K562 (cell line): ENCODE data around the gene MTHFS. TPM values are rescaled to one million over a fixed set of nuclear protein-coding genes. Genes with fewer than 3 reads are reported as not detected.
A peak's percentile ranks its signal among the peaks of the same experiment; 100 is the strongest.

ENCODE experiments used
- ATAC-seq: fragments of 200-7000 bp; cut with Tn5 transposase; 3 replicates; pipeline ENCODE4 v1.9.1; 2020; ENCODE audit warnings: moderate library complexity
- BruUV-seq: library from RNA; stranded (reverse); fragments of 400-500 nt; replicated peaks from 2 replicates; lab custom pipeline; 2021; lab: Mats Ljungman, UMichigan
- CTCF ChIA-PET: fragments of 300-600 bp; formaldehyde crosslinking; extraction: SDS; loops from one replicate; lab custom pipeline; 2021; ENCODE audit warnings: low intra/inter-chr PET ratio; lab: Yijun Ruan, JAX
- POLR2A ChIA-PET: fragments of 300-600, 350-650 bp; sonication (Branson Sonifier 250); formaldehyde crosslinking; extraction: SDS; loops from one replicate; lab custom pipeline; 2021; ENCODE audit warnings: antibody characterized with exemption, inconsistent platforms; lab: Yijun Ruan, JAX
- DNase-seq, 4 experiments: peaks; one replicate each; pipeline versions ENCODE4 v3.0.0 to v3.0.0-alpha.2; 2011 to 2018; ENCODE audit warnings: low spot score in 3 of 4, mixed read lengths in 3 of 4; ENCODE audit errors: extremely low read depth in 1 of 4
- FAIRE-seq: peaks from 2 replicates; lab custom pipeline; 2011; peaks lifted over from hg19 to GRCh38; lab: Jason Lieb, UNC
- H2AFZ ChIP-seq: 2 replicates; pipeline ENCODE4 v1.6.0; 2011; ENCODE audit warnings: low read depth, low read length, control low read depth, inconsistent platforms
- H3K27ac ChIP-seq: fragments of 200-600 bp; 3 replicates; pipeline ENCODE4 v1.8.0; 2011; ENCODE audit warnings: low read depth, mild to moderate bottlenecking, control low read depth, inconsistent platforms, low read length, moderate library complexity, mixed read lengths; ENCODE audit errors: extremely low read depth
- H3K27me3 ChIP-seq, 2 experiments: fragments of 300-600 bp in 1 of 2; 2 replicates in 1 of 2; 3 replicates in 1 of 2; pipeline versions ENCODE4 v1.6.0 to v1.8.0; 2011; ENCODE audit warnings: inconsistent platforms in 2 of 2, low read length in 2 of 2, mild to moderate bottlenecking in 1 of 2, mixed read lengths in 1 of 2, moderate library complexity in 1 of 2; ENCODE audit not compliant: control insufficient read depth in 2 of 2, insufficient read depth in 2 of 2
- H3K36me3 ChIP-seq: fragments of 300-600 bp; 3 replicates; pipeline ENCODE4 v1.8.0; 2011; ENCODE audit warnings: mild to moderate bottlenecking, low read length, inconsistent platforms; ENCODE audit not compliant: control insufficient read depth, insufficient read depth
- H3K4me1 ChIP-seq, 2 experiments: fragments of 200-600 bp in 1 of 2; replicated peaks in 1 of 2; 2 replicates in 1 of 2; 3 replicates in 1 of 2; pipeline versions ENCODE4 v1.5.1 to v1.8.0; 2011; ENCODE audit warnings: inconsistent platforms in 2 of 2, low read length in 2 of 2, mild to moderate bottlenecking in 1 of 2, mixed read lengths in 1 of 2, moderate library complexity in 1 of 2; ENCODE audit not compliant: control insufficient read depth in 2 of 2, insufficient read depth in 2 of 2
- H3K4me2 ChIP-seq: 2 replicates; pipeline ENCODE4 v1.6.1; 2011; ENCODE audit warnings: low read length, control low read depth, inconsistent platforms, mixed read lengths; ENCODE audit not compliant: insufficient read depth
- H3K4me3 ChIP-seq: fragments of 200-600 bp; sonication (generic), shearing (Covaris generic); 2 replicates; pipeline ENCODE4 v1.5.1; 2016; ENCODE audit warnings: control low read depth, inconsistent platforms
- H3K79me2 ChIP-seq: fragments of 200-600 bp; 3 replicates; pipeline ENCODE4 v1.8.0; 2011; ENCODE audit warnings: low read length, inconsistent platforms; ENCODE audit not compliant: control insufficient read depth, insufficient read depth
- H3K9ac ChIP-seq, 2 experiments: 2 replicates each; pipeline versions ENCODE4 v1.6.0 to v1.6.1; 2011; ENCODE audit warnings: low read depth in 2 of 2, low read length in 2 of 2, control low read depth in 1 of 2, inconsistent platforms in 1 of 2, mild to moderate bottlenecking in 1 of 2, mixed read lengths in 1 of 2; ENCODE audit not compliant: insufficient read depth in 1 of 2
- H3K9me1 ChIP-seq: one replicate; pipeline ENCODE4 v1.6.0; 2011; ENCODE audit warnings: inconsistent platforms, mild to moderate bottlenecking, low read length, moderate library complexity; ENCODE audit not compliant: control insufficient read depth, insufficient read depth
- H3K9me3 ChIP-seq: replicated peaks from 2 replicates; pipeline ENCODE4 v1.5.1; 2011; ENCODE audit warnings: low read depth, low read length, inconsistent platforms; ENCODE audit not compliant: control insufficient read depth, insufficient read depth
- H4K20me1 ChIP-seq: replicated peaks from 2 replicates; pipeline ENCODE4 v1.6.1; 2011; ENCODE audit warnings: low read length, inconsistent platforms, mixed read lengths; ENCODE audit not compliant: control insufficient read depth, insufficient read depth
- ARID1B ChIP-seq: fragments of 450-650 bp; IDR thresholded peaks from 2 replicates; pipeline ENCODE4 v1.6.1; 2016; ENCODE audit warnings: antibody characterized with exemption, mild to moderate bottlenecking, inconsistent platforms
- CBFA2T3 ChIP-seq: fragments of 450-650 bp; IDR thresholded peaks from 2 replicates; pipeline ENCODE4 v1.6.1; 2017
- FOSL1 ChIP-seq: fragments of 200-800 bp; sonication (Bioruptor generic); conservative IDR thresholded peaks from 2 replicates; pipeline ENCODE4 v1.6.1; 2016; ENCODE audit warnings: missing genetic modification characterization, missing compliant biosample characterization
- HIVEP1 ChIP-seq: fragments of 250-450 bp; sonication (Bioruptor Pico); IDR thresholded peaks from 2 replicates; pipeline ENCODE4 v1.4.0; 2020; ENCODE audit warnings: mild to moderate bottlenecking
- MEIS2 ChIP-seq: fragments of 450-650 bp; IDR thresholded peaks from 2 replicates; pipeline ENCODE4 v1.6.1; 2014; ENCODE audit warnings: mild to moderate bottlenecking; ENCODE audit not compliant: partially characterized antibody
- SAFB ChIP-seq: fragments of 200-400 bp; formaldehyde crosslinking; IDR thresholded peaks from 2 replicates; pipeline ENCODE4 v1.6.1; 2017; ENCODE audit warnings: low read depth, low read length, borderline replicate concordance
- TCF3 ChIP-seq: sonication (generic); formaldehyde crosslinking; IDR thresholded peaks from 2 replicates; pipeline ENCODE4 v1.4.0; 2020; ENCODE audit warnings: mild to moderate bottlenecking, missing genetic modification reagents
- WGBS: fragments of 100-300 bp; shearing (Covaris generic); methylation state at CpG from one replicate; pipeline ENCODE4 v1.1.6; 2016; ENCODE audit warnings: low coverage, mixed read lengths; ENCODE audit not compliant: insufficient coverage; ENCODE audit errors: missing lambda C conversion rate; 5-methylcytosine and 5-hydroxymethylcytosine counted together
- in situ Hi-C: fragments of 300-500 bp; cut with MboI; formaldehyde crosslinking; loops from 4 replicates; pipeline ENCODE4 v1.15.0; 2018; ENCODE audit warnings: inconsistent platforms, mixed read lengths
- intact Hi-C: fragments of 100-400 bp; cut with micrococcal nuclease; formaldehyde crosslinking; loops from 2 replicates; pipeline ENCODE4 v1.14.2; 2022
- polyA plus RNA-seq, 8 experiments: library from polyadenylated mRNA; depleted of rRNA in 4 of 8; stranded (reverse) in 5 of 8; unstranded in 3 of 8; fragments of >200 nt; fragmentation: Nextera tagmentation in 2 of 8; fragmentation: Illumina TruSeq in 1 of 8; extraction: Ambion mirVana in 2 of 8; extraction: Trizol in 1 of 8; gene quantifications; 2 replicates each; pipeline versions ENCODE4 v1.2.1 to v1.2.3, GENCODE V29; 2011 to 2014; ENCODE audit warnings: inconsistent platforms in 1 of 8, missing spikeins in 1 of 8
- total RNA-seq, 7 experiments: library from RNA; depleted of rRNA in 6 of 7; stranded (reverse); fragments of >200 nt in 6 of 7; fragmentation: Illumina TruSeq in 2 of 7; extraction: Trizol in 2 of 7; gene quantifications; 2 replicates each; pipeline versions ENCODE4 v1.2.1 to v1.2.3, GENCODE V29; 2011 to 2021; ENCODE audit warnings: low replicate concordance in 1 of 7
- TF ChIP-seq, protein P1 (sequence below), 2 experiments: fragments of 450-650 bp in 1 of 2; sonication (generic) in 1 of 2; formaldehyde crosslinking in 1 of 2; IDR thresholded peaks in 1 of 2; conservative IDR thresholded peaks in 1 of 2; 2 replicates each; pipeline versions ENCODE4 v1.6.1 to v1.8.1; 2016 to 2023; ENCODE audit warnings: mild to moderate bottlenecking in 2 of 2, moderate library complexity in 2 of 2, inconsistent platforms in 1 of 2, missing genetic modification reagents in 1 of 2

The MTHFS gene
- total and polyA plus RNA-seq, 9 of the 15 experiments (the other 6 are each of a cell fraction or from before 2014, with no cell fraction given) = 17.8 to 79.3 (median 41.7) TPM

DNA sequence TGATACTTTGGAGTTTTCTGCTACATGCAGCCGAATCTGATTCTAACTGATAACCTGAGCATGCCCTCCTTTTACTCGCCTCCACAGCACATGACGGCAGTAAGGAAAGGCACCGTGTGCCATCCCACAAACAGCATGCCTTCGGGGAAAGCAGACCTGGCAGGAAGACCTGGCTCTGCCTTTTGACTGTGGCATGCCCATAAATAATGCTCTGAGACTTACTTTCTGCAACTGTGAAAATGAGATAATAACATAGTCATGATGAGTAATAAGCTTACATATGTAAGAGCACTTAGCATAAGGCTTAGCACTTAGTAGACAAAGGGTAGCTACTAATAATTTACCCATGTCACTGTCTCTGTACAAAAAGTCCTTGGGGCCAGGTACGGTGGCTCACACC lies 32.9 kb downstream of the MTHFS start:
- 71% methylated on average over 6 of the region's 6 CpGs for WGBS
- H3K4me1 ChIP-seq = peaks cover 0 to 4% of the 10 kb centered on the region in 2 experiments; a peak in 1 of 5 replicates
- ChIA-PET CTCF (no interaction called here), POLR2A (interaction anchor here (0.6 to 2.2 kb wide), 3 partner anchors 10 to 17 kb away, joined by 3 to 7 read pairs (median 4); no protein-coding TSS in a partner anchor)
- no peak overlapping the region for H3K9ac ChIP-seq
- H3K36me3 ChIP-seq = peaks cover 33% of the 10 kb centered on the region
- H3K79me2 ChIP-seq = peaks cover 4% of the 10 kb centered on the region; the same call in 1 of the 3 replicates
- no peak overlapping the region for H3K4me2 ChIP-seq
- H3K27me3 ChIP-seq = no peaks in the 10 kb centered on the region
- ATAC-seq (no peak), DNase-seq (no peak), FAIRE-seq (no peak)
- in situ Hi-C loops = no loop called here
- intact Hi-C loops = no loop called here
- no peak overlapping the region for H3K27ac ChIP-seq
- H3K9me1 ChIP-seq = no peaks in the 10 kb centered on the region
- TF ChIP-seq FOSL1 (tag) (peak; percentile 90), ARID1B (peak; percentile 50), MEIS2 (peak; percentile 60), CBFA2T3 (peak; percentile 42), HIVEP1 (CRISPR knock-in tag) (no peak), TCF3 (peak; percentile 52), SAFB (no peak)
- TF ChIP-seq, protein P1, sequence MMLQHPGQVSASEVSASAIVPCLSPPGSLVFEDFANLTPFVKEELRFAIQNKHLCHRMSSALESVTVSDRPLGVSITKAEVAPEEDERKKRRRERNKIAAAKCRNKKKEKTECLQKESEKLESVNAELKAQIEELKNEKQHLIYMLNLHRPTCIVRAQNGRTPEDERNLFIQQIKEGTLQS (IDR thresholded peaks at IDR 0.05) = peak; percentile 33
- TF ChIP-seq, protein P1 (CRISPR knock-in tag; conservative IDR thresholded peaks at IDR 0.05) = no peak
- H3K9me3 ChIP-seq = no peaks in the 10 kb centered on the region
- H2AFZ ChIP-seq = no peak overlapping the region
- no TSS peak for BruUV-seq
- H4K20me1 ChIP-seq = no peaks in the 10 kb centered on the region
- no peak overlapping the region for H3K4me3 ChIP-seq
